Subcutaneous adipose tissue (tissue), 4 donors: ENCODE data around the gene RAB3IL1. TPM values are rescaled to one million over a fixed set of nuclear protein-coding genes. Genes with fewer than 3 reads are reported as not detected.

Experiments
- total RNA-seq, 4 donors: library from RNA; depleted of rRNA; stranded (reverse); fragments of >200 nt; gene quantifications; one replicate each; pipeline ENCODE4 v1.1.0, GENCODE V29; 2016
- TF ChIP-seq, protein P1 (sequence below): fragments of 450-650 bp; IDR thresholded peaks from one replicate; pipeline ENCODE4 v1.5.1; 2016; ENCODE audit warnings: low read depth, mild to moderate bottlenecking, control low read depth, antibody characterized with exemption, moderate library complexity

Gene RAB3IL1
- total RNA-seq, 4 donors from 2014 or later, result 12.7 to 36.8 (median 21.0) TPM

DNA sequence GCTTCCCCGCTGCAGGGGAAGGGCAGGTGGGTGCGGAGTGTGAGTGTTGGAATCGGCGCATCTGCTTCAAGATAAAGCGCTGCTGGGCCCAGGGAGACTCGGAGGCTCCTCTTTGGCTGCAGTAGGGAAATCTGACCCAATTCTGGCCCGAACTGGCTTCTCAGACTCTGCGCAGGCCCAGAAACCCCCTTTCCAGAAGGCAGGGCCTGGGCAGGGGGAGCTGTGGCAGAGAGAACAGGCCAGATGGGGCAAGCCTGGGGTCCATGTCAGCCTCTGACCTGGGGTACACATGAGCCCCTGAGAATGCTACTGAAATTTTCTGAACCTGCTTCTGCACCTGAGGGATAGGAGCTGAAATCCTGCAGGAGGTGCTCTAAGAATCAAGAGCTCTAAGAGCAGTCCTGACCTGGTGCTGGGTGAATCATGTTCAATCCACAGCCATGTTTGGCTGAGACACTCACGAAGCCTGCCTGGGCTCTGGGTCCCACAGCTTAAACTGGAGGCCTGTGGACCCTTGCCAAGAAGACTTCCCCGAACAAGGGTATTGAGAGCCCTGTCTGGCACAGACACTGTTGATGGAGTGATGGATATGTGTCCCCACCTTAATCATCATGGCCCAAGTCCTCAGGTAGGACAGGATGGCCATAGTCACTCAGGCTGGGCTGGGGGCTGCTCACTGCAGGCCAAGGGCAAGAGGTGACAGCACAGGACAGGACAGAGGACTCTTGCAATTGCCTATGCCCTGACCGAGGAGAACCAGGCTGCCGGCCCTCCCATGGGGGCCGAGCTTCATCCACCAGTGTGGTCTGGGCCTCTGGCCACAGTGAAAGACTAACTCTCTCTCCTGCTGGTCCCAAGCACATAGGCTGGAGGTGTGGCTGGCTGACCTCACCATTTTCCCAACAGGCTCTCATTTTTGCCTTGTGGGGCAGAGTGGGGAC lies 6.9 kb downstream of the RAB3IL1 start:
- TF ChIP-seq, protein P1, sequence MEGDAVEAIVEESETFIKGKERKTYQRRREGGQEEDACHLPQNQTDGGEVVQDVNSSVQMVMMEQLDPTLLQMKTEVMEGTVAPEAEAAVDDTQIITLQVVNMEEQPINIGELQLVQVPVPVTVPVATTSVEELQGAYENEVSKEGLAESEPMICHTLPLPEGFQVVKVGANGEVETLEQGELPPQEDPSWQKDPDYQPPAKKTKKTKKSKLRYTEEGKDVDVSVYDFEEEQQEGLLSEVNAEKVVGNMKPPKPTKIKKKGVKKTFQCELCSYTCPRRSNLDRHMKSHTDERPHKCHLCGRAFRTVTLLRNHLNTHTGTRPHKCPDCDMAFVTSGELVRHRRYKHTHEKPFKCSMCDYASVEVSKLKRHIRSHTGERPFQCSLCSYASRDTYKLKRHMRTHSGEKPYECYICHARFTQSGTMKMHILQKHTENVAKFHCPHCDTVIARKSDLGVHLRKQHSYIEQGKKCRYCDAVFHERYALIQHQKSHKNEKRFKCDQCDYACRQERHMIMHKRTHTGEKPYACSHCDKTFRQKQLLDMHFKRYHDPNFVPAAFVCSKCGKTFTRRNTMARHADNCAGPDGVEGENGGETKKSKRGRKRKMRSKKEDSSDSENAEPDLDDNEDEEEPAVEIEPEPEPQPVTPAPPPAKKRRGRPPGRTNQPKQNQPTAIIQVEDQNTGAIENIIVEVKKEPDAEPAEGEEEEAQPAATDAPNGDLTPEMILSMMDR, result no peak

DNA sequence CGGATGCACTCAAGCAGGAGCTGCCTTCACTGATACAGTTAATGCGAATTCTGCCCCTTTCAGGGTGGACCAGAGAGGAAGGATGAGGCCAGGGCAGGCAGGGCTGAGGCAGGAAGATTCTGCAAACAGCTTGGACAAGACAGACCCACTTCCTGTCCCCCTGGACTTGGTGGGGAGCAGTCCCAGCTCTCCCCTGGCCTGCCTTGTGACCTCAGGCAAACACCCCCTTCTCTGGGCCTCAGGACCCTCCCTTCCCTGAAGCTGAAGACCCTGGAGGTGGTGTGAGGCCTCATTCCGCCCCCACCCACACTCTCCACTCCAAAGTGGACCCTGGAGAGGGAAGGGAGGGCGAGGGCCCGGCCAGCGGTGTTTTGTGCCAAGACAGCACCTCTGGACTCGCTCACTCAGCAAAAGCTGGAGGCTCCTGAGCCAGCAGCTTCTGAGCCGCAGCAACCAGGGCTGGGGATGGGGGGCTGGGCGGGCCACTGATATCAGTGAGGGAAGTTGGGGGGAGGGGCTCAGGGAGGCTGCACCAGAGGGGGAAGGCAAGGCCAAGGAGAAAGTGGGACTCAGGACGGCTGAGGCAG lies 8.5 kb downstream of the RAB3IL1 start:
- TF ChIP-seq, protein P1, result no peak

DNA sequence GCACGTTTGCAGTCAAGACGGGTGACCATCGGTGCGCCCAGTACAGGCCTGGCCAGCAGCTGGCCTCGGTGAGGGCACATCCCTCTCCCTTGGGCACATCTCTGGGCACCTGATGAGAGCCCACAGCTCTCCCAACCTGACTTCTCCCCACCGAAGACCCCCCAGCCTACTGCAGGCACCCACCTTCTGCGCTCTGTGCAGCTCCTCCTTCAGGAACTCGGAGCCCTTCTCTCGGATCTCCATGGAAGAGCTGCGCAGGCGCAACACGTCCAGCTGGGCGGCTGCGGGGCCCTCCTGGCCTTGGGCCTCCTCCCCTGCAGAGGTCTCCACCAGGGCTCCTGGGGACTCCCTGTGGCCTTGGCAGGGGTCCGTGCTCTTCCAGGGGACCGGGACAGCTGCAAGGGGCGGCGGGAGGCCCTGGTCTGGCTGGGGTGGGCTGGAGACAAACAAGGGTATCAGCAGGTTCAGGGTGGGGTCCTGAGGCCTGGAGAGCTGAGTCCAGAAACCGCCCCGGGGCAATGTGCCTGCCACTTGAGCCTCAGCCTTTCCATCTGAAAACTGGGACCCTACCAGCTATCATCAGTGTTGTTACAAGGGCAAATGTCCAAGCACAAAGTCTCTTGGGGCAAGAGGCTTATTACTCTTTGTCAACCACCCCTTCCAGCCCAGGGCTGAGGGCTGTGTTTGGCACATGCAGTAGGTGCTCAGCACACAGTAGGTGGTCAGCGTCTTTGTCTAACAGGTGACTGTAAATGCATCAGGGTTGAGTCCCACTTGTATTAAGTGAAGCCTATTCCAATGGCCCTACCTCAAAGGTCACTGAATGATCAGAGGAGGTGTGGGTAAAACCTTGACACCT lies 9.3 kb downstream of the RAB3IL1 start:
- TF ChIP-seq, protein P1, result no peak

DNA sequence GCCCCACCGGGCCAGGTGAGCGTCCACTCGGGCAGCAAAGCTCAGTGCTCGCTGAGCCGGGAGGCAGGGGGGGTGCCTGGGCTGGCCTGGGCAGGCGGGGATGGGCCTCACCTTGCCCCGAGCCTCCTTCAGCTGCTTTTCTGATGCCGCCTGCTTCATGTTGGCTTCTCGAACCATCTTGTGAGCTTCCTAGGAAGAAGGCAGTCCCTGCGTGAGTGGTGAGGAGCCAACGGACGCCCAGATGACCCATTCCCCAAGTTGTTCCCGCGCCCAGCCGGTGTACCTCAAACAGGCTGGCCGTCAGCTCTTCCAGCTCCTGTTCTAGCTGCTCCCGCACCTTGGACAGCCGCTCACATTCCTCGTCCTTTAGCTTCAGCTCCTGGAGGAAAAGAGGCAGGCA lies 10.1 kb downstream of the RAB3IL1 start:
- TF ChIP-seq, protein P1, result no peak

DNA sequence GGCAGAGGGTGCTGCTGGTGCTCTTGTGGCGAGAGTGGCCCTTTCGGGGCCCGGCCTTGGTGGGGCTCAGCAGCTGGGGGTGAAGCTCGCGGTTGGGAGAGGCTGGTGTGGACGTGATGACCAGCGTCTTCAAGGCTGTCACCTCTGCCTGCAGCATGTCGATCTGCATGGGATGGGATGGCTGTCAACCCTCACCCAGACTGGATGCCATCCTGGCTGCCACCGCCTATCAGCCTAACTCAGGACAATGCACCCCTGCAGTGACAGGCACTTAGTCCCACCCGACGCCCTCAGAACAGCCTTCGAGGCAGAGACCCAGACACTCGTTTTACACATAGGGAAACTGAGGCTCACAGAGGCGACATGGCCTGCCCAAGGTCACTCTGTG lies 10.8 kb downstream of the RAB3IL1 start:
- TF ChIP-seq, protein P1, result no peak

DNA sequence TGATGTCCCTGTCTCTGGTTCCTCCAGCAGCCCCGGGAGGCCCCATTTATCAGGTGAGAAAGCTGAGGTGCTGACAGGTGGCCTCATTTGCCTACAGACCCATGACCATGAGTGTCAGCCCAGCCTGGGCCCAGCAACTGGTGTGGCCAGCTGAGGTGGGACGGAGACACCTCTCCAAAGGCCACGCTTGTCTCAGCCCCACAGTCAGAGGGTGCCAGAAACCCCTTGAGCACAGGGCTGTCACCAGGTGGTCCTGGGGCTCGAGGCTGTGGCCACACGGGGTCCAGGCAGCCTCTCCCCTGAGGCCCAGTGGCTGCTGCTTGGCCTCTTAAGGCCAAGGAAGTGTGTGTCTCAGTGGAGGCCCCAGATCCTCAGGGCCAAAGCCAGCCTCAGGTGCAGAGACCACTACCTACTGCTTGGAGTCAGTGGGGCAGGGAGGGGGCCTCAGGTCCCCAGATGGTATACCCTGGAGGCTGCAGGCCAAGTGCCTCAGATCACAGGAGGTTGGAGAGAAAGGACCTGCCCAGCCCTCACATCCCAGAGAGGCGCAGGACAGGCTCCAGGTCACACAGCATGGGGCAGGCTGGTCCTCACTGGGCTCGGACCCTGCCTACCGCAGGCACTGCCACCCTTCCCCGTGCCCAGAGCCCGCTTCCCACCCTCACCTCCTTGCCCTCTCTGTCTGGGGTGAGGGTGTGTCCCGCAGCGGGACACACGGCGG lies 11.4 kb downstream of the RAB3IL1 start:
- TF ChIP-seq, protein P1, result no peak
